HG02885 (cell line): ENCODE measurements around the gene MAN2A2.

Source experiments
- ATAC-seq: cut with Tn5 transposase; IDR thresholded peaks from one replicate; pipeline ENCODE4 v1.9.1; 2021; ENCODE audit warnings: mild to moderate bottlenecking; ENCODE audit not compliant: unreplicated experiment, poor library complexity

MAN2A2 gene

GRCh38 chr15:90882781-90883525, 20.1 kb upstream of the MAN2A2 start:
- ATAC-seq: no peak

GRCh38 chr15:90883526-90883975, 19.6 kb upstream of the MAN2A2 start:
- ATAC-seq: no peak

DNA sequence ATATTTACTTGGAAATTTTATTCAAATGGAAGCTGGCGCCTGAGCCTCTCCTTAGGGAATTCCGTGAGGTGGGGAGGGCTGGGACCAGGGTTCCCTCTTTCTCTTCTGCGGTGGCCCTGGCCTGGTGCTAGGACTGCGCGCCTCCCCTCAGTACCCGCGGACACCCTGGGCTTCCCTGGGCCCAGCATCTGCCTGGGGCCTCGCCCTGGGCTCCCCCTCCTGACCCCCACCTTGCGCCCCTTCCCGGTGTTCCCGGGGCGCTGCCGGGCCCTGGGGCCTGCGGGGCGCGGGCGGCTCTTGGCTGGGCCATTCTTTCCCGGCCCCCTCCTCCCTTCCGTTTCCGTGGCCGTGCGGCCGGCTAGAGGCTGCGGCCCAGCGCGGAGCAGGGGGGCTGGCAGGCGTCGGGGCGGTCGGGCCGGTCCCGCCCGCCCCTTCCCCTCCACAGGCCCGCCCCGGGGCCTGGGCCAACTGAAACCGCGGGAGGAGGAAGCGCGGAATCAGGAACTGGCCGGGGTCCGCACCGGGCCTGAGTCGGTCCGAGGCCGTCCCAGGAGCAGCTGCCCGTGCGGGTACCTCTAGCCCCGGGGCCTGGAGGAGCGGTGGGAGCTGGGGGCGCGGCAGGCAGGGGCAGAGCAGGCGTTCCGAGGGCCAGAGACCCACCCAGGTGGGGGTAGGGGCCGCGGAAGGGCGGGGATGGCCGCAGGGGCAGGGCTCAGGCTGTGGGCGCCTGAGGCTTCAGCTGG, 19.0 kb upstream of the MAN2A2 start, which contains the start of gene FES:
TSS of gene FES (plus strand) at position 529 of the 743 bp plus-strand sequence. CDS start 542 bp downstream, outside the sequence.
- ATAC-seq: peak; percentile 31

DNA sequence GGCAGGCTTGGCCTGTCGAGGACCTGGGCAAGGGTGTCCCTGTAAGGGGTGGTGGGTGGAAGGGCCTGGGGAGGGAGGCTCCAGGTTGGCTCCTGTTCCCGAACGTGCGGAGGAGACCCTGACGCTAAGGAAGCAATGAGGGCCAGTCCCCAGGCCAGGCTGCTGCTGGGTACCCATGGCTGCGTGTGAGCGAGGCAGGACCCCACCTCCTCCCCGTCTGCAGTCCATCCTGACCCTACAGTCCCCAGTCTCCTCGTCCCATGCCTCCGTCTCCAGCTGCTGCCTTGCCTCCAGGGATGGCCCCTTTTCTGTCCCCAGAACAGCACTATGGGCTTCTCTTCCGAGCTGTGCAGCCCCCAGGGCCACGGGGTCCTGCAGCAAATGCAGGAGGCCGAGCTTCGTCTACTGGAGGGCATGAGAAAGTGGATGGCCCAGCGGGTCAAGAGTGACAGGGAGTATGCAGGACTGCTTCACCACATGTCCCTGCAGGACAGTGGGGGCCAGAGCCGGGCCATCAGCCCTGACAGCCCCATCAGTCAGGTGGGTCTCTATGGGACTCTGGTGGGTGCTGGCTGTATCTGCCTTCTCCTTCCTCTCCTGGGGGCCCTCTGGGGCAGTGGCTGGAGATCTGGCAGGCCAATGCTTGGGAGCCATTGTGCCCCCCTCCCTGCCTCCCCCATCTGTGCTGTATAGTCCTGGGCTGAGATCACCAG, 18.2 kb upstream of the MAN2A2 start:
- ATAC-seq: peak; percentile 3

GRCh38 chr15:90885432-90886290, 17.4 kb upstream of the MAN2A2 start:
- ATAC-seq: peak; percentile 45

DNA sequence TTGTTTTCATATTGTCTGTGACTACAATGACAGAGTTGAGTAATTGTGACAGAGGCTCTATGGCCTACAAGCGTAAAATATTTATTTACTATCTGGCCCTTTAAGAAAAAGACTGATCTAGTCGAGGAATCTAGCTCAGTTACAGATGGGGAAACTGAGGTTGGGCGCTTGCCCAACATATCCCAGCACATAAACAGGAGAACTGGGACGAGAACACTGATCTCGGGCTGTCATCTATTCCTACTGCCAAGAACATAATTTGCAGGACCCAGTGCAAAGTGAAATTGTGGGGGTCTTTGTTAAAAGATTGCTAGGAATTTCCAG, 16.8 kb upstream of the MAN2A2 start:
- no peak for ATAC-seq

GRCh38 chr15:90887037-90887481, 16.0 kb upstream of the MAN2A2 start:
- ATAC-seq: no peak

DNA sequence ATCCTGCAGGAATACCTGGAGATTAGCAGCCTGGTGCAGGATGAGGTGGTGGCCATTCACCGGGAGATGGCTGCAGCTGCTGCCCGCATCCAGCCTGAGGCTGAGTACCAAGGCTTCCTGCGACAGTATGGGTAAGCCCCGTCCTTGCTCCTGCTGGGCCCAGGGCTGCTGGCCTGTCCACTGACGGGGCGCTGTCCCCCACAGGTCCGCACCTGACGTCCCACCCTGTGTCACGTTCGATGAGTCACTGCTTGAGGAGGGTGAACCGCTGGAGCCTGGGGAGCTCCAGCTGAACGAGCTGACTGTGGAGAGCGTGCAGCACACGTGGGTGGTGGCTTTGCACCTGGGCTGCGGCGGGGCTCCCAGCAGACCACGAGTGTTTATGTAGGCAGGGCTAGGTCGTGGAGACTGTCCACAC, 13.8 kb upstream of the MAN2A2 start:
- ATAC-seq: no peak

GRCh38 chr15:90889736-90890456, 13.2 kb upstream of the MAN2A2 start:
- ATAC-seq: no peak

- no peak for ATAC-seq
Measured at GRCh38 chr15:90890839-90891238, 12.3 kb upstream of the MAN2A2 start.

DNA sequence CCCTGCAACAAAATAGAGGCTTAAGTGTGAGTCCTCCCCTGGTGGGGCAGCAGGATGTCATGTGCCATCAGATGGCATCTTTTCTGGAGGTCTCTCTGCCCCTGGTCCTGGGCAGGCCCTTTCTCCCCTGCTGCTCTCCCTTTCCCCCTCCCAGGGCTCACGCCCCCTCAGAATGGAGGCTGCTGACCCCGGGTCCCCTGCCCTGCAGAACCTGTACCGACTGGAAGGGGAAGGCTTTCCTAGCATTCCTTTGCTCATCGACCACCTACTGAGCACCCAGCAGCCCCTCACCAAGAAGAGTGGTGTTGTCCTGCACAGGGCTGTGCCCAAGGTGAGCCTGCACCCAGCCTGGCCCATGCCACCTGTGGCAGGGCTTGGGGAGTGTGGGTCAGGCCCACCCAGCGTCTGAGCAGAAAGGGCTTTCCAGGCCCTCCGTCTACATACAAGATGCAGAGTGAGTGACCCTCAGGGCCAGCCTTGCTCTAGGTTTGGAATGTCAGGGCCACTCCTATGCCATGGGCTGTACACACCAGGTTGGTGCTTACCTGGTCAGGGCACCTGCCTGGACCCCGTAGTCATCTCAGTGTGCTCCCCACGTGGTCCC, 11.7 kb upstream of the MAN2A2 start:
- ATAC-seq: no peak

DNA sequence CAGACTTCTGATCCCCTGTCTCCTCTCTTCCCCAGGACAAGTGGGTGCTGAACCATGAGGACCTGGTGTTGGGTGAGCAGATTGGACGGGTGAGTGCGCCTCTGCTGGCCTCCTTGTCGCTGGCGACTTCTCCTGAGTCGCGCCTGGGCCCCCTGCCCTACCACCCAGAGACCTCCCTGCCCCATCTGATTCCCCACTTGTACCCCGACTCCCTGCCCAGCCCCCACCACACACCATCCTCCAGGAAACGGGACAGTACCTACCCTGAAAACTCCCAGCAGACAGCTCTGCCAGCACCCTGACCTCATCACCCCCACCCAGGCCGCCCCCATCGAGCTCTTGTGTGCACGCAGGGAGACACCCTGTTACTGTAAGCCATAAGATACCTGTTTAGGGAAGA, 11.1 kb upstream of the MAN2A2 start:
- no peak for ATAC-seq

DNA sequence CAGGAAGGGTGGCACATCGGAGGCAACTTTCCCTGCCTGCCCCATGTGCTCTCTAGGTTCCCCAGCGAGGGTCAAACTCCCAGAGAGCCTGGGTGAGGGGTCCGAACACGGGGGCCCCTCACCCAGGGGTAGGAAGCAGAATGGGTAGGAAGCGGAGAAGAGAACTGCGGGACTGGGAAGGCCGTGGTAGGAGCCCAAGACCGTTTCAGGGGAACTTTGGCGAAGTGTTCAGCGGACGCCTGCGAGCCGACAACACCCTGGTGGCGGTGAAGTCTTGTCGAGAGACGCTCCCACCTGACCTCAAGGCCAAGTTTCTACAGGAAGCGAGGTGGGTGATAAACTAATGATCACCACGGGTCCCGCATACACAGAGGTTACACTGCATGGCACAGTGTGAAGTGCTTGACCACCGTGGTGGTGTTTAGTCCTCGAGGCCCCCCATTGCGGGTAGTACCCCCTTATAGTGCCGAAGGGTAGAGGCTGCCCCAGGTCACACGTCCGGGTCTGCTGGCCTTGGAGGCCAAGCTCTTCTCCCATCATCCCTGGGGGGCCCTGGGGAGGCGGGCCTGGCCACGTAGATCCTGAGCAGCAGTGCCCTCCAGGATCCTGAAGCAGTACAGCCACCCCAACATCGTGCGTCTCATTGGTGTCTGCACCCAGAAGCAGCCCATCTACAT, 10.5 kb upstream of the MAN2A2 start:
- no peak for ATAC-seq

DNA sequence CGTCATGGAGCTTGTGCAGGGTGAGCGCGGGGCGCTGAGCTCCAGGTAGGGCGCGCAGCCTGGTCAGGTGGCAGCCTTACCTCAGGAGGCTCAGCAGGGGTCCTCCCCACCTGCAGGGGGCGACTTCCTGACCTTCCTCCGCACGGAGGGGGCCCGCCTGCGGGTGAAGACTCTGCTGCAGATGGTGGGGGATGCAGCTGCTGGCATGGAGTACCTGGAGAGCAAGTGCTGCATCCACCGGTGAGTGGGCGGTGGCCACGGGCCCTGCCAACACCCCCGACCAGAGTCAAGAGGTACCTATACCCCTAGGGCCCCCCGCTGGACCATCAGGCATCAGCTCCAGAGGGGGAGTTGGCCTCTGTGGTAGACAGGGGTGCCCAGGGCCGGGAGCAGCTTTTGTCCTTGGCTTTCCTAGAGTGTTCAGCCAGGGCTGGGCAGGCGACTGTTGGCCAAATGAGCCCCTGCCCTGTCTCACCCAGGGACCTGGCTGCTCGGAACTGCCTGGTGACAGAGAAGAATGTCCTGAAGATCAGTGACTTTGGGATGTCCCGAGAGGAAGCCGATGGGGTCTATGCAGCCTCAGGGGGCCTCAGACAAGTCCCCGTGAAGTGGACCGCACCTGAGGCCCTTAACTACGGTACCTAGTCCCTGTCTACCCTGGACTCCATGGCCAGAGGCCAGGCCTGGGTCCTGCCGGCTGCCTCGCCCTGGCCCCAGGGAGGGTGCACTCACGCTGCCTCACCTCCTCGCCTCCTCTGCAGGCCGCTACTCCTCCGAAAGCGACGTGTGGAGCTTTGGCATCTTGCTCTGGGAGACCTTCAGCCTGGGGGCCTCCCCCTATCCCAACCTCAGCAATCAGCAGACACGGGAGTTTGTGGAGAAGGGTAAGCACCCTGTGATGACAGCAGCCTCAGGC, 9.7 kb upstream of the MAN2A2 start:
- ATAC-seq: no peak

GRCh38 chr15:90895571-90896117, 7.5 kb upstream of the MAN2A2 start:
- no peak for ATAC-seq

DNA sequence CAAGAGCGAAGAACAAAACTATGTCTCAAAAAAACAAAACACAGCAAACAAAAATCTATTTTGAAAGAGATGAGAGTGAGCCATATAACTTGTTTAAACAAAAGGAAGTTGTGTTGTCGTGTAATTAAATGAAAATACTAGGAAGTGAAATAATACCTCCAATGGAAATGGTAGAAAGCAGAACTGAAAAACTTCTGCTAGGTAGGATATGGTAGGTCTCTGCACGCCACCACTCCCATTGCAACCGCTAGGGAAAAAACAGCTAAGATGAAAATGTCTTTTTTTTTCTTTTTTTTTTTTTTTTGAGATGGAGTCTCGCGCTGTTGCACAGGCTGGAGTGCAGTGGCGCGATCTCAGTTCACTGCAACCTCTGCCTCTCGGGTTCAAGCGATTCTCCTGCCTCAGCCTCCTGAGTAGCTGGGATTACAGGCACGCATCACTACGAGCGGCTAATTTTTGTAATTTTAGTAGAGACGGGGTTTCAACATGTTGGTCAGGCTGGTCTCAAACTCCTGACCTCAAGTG, 5.9 kb upstream of the MAN2A2 start:
- ATAC-seq: peak; percentile 62
